Stimulated activated CD4-positive, alpha-beta T cell treated with anti-CD3 and anti-CD28 coated beads, TNF-alpha, amount 100 ng/mL, for 24 hours (primary cell): ENCODE data around the gene ZNF324.

Source experiments
- DNase-seq, 3 experiments: peaks; one replicate each; pipeline ENCODE4 v3.0.0-alpha.2; 2020; ENCODE audit warnings: low read depth in 3 of 3

ZNF324 gene

DNA sequence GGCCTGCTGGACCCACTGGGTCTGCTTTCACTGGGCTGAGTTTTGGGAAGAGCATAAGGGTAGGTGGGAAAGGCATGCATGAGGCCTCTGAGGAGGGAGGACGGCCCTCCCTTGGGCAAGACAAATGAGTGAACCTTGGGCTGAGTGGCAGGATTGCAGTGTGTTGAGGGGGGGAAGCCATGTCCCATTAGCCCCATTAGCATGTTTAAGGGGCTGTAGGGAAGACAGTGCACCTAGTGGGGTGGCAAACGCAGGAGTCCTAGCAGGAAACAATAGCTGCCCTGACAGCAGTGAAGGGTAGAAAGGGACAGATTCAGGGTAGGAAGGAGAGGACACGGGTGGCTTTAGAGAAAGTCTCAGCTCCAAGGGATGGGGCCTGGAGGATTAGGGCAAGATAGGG is 55.8 kb downstream of the ZNF324 start:
- DNase-seq: no peak
